NCI-H446 treated with DMSO at 0.1 percent for 48 hours (cell line): ENCODE data around the gene HOXB1.
"Not testable (repeated sequence)": the region's sequence is repeated elsewhere in the genome, so short reads cannot be mapped to it uniquely, and the experiment has no call there.

ENCODE experiments used
- DNase-seq: peaks from one replicate; lab custom pipeline; 2025; lab: John Stamatoyannopoulos, UW

The HOXB1 gene

GRCh38 chr17:48519427-48519826 lies 11.4 kb downstream of the HOXB1 start:
- no peak for DNase-seq

GRCh38 chr17:48517478-48517877 lies 13.3 kb downstream of the HOXB1 start:
- DNase-seq = no peak

GRCh38 chr17:48515925-48516900 lies 14.6 kb downstream of the HOXB1 start:
- DNase-seq = no peak

GRCh38 chr17:48514477-48514876 lies 16.3 kb downstream of the HOXB1 start:
- no peak for DNase-seq

- DNase-seq = no peak
Measured at GRCh38 chr17:48513666-48514455, 16.9 kb downstream of the HOXB1 start.

GRCh38 chr17:48513097-48513496 lies 17.7 kb downstream of the HOXB1 start:
- no peak for DNase-seq

GRCh38 chr17:48510761-48511604 lies 19.8 kb downstream of the HOXB1 start:
- no peak for DNase-seq

- no peak for DNase-seq
Measured at GRCh38 chr17:48510381-48510760, 20.4 kb downstream of the HOXB1 start.

- DNase-seq = not testable (repeated sequence)
Measured at GRCh38 chr17:48509708-48510107, 21.1 kb downstream of the HOXB1 start.

- no peak for DNase-seq
Measured at GRCh38 chr17:48506246-48506645, 24.6 kb downstream of the HOXB1 start.

GRCh38 chr17:48505788-48506187 lies 25.0 kb downstream of the HOXB1 start:
- no peak for DNase-seq

GRCh38 chr17:48504953-48505352 lies 25.9 kb downstream of the HOXB1 start:
- DNase-seq = no peak

- DNase-seq = no peak
Measured at GRCh38 chr17:48503747-48504146, 27.1 kb downstream of the HOXB1 start.

- no peak for DNase-seq
Measured at GRCh38 chr17:48502901-48503300, 27.9 kb downstream of the HOXB1 start.

GRCh38 chr17:48502312-48502711 lies 28.5 kb downstream of the HOXB1 start:
- no peak for DNase-seq

- no peak for DNase-seq
Measured at GRCh38 chr17:48500435-48501426, 30.1 kb downstream of the HOXB1 start.

- no peak for DNase-seq
Measured at GRCh38 chr17:48499735-48500434, 30.9 kb downstream of the HOXB1 start.

GRCh38 chr17:48499248-48499647 lies 31.6 kb downstream of the HOXB1 start:
- no peak for DNase-seq

GRCh38 chr17:48498164-48498850 lies 32.5 kb downstream of the HOXB1 start:
- DNase-seq = no peak

- DNase-seq = no peak
Measured at GRCh38 chr17:48497103-48497502, 33.7 kb downstream of the HOXB1 start.
